Measurements from ENCODE around the gene SLC9A1.

SLC9A1 gene

GRCh38 chr1:27060891-27061290, 94.0 kb downstream of the SLC9A1 start:
- no peak for FAIRE-seq

- no peak for FAIRE-seq
Measured at GRCh38 chr1:27058966-27059669, 95.8 kb downstream of the SLC9A1 start.

GRCh38 chr1:27057801-27058625, 96.9 kb downstream of the SLC9A1 start:
- no peak for FAIRE-seq

- FAIRE-seq: no peak
Measured at GRCh38 chr1:27057389-27057788, 97.5 kb downstream of the SLC9A1 start.

GRCh38 chr1:27053977-27054753, 100.8 kb downstream of the SLC9A1 start:
- FAIRE-seq: no peak

GRCh38 chr1:27052527-27052926, 102.4 kb downstream of the SLC9A1 start:
- no peak for FAIRE-seq

GRCh38 chr1:27049607-27050006, 105.3 kb downstream of the SLC9A1 start:
- FAIRE-seq: no peak

GRCh38 chr1:27049100-27049499, 105.8 kb downstream of the SLC9A1 start:
- FAIRE-seq: no peak
